OCI-LY3 (cell line): Measurements from ENCODE around the gene AOAH.
"Not testable (repeated sequence)": the region's sequence is repeated elsewhere in the genome, so short reads cannot be mapped to it uniquely, and the experiment has no call there.

Experiments used
- H2AFZ ChIP-seq: fragments of 200-600, 300-600 bp; shearing (Covaris generic); 2 replicates; pipeline ENCODE4 v1.6.0; 2014; ENCODE audit warnings: antibody characterized with exemption, low read depth, low read length
- H3K27ac ChIP-seq: fragments of 200-600, 300-600 bp; sonication (generic); 2 replicates; pipeline ENCODE4 v1.5.1; 2014; ENCODE audit warnings: mild to moderate bottlenecking, low read length, moderate library complexity, mixed read lengths
- H3K27me3 ChIP-seq: fragments of 200-600, 300-600 bp; sonication (generic); 2 replicates; pipeline ENCODE4 v1.6.1; 2014; ENCODE audit warnings: low read depth, low read length, mixed read lengths
- H3K36me3 ChIP-seq: fragments of 200-600, 300-600 bp; sonication (generic); replicated peaks from 2 replicates; pipeline ENCODE3; 2014; ENCODE audit warnings: low read depth, low read length, mixed read lengths
- H3K4me1 ChIP-seq: fragments of 300-600, 200-600 bp; sonication (generic); 2 replicates; pipeline ENCODE4 v1.6.1; 2014; ENCODE audit warnings: low read length, mixed read lengths
- H3K4me2 ChIP-seq: fragments of 200-600, 300-600 bp; sonication (generic); 2 replicates; pipeline ENCODE4 v1.6.1; 2014; ENCODE audit warnings: low read length, mixed read lengths
- H3K4me3 ChIP-seq: fragments of 300-600, 200-600 bp; sonication (generic); 2 replicates; pipeline ENCODE4 v1.5.1; 2014; ENCODE audit warnings: antibody characterized with exemption, mild to moderate bottlenecking, low read length, moderate library complexity
- H3K79me2 ChIP-seq: fragments of 300-600, 200-600 bp; shearing (Covaris generic); 2 replicates; pipeline ENCODE4 v1.6.1; 2014; ENCODE audit warnings: mild to moderate bottlenecking, low read length, mixed read lengths
- H3K9ac ChIP-seq: fragments of 300-600, 200-600 bp; shearing (Covaris generic); 2 replicates; pipeline ENCODE4 v1.6.0; 2014; ENCODE audit warnings: mild to moderate bottlenecking, low read length, moderate library complexity
- H3K9me3 ChIP-seq: fragments of 200-600, 300-600 bp; shearing (Covaris generic); 2 replicates; pipeline ENCODE4 v1.6.1; 2014; ENCODE audit warnings: low read length, mixed read lengths; ENCODE audit not compliant: insufficient read depth
- H4K20me1 ChIP-seq: fragments of 200-600, 300-600 bp; sonication (generic); 2 replicates; pipeline ENCODE4 v1.6.1; 2016; ENCODE audit warnings: low read length, mixed read lengths; ENCODE audit not compliant: insufficient read depth
- CTCF ChIP-seq: fragments of 200-600, 300-600 bp; sonication (generic); IDR thresholded peaks from 2 replicates; pipeline ENCODE4 v1.5.1; 2014; ENCODE audit warnings: antibody characterized with exemption, low read length, low read depth
- EZH2phosphoT487 ChIP-seq: fragments of 200-600 bp; shearing (Covaris generic); IDR thresholded peaks from 2 replicates; pipeline ENCODE4 v1.6.1; 2018; ENCODE audit warnings: antibody characterized with exemption, mixed run types, low read depth

AOAH gene

GRCh38 chr7:36472141-36472729 lies 252.1 kb downstream of the AOAH start:
- Histone ChIP-seq H3K4me1 (peaks cover 6% of the 10 kb centered on the region), H3K9me3 (no peaks in the 10 kb centered on the region), H3K36me3 (no peaks in the 10 kb centered on the region), H3K4me2 (no peak overlapping the region), H3K27me3 (no peaks in the 10 kb centered on the region), H3K27ac (no peak overlapping the region), H3K79me2 (no peaks in the 10 kb centered on the region), H3K9ac (no peak overlapping the region), H4K20me1 (no peaks in the 10 kb centered on the region), H2AFZ (no peak overlapping the region), H3K4me3 (no peak overlapping the region)
- TF ChIP-seq CTCF (no peak), EZH2phosphoT487 (no peak)

- Histone ChIP-seq H3K4me1 (peaks cover 5% of the 10 kb centered on the region), H3K36me3 (no peaks in the 10 kb centered on the region), H2AFZ (no peak overlapping the region), H3K79me2 (no peaks in the 10 kb centered on the region), H3K9ac (no peak overlapping the region), H3K27me3 (peaks cover 3% of the 10 kb centered on the region; the same call in 1 of the 2 replicates), H3K9me3 (no peaks in the 10 kb centered on the region), H3K4me2 (no peak overlapping the region), H4K20me1 (no peaks in the 10 kb centered on the region), H3K27ac (no peak overlapping the region), H3K4me3 (no peak overlapping the region)
- TF ChIP-seq EZH2phosphoT487 = no peak
- TF ChIP-seq CTCF = no peak
These were observed 255.1 kb downstream of the AOAH start for GRCh38 chr7:36469236-36469635.

GRCh38 chr7:36468370-36469101 lies 255.8 kb downstream of the AOAH start:
- Histone ChIP-seq H3K4me3 (no peak overlapping the region), H3K9ac (no peak overlapping the region), H2AFZ (no peak overlapping the region), H3K4me2 (no peak overlapping the region), H3K27ac (no peak overlapping the region), H3K27me3 (peaks cover 3% of the 10 kb centered on the region; the same call in 1 of the 2 replicates), H4K20me1 (no peaks in the 10 kb centered on the region), H3K36me3 (no peaks in the 10 kb centered on the region), H3K4me1 (no peaks in the 10 kb centered on the region), H3K79me2 (no peaks in the 10 kb centered on the region), H3K9me3 (no peaks in the 10 kb centered on the region)
- TF ChIP-seq EZH2phosphoT487 = no peak
- no peak for TF ChIP-seq CTCF

GRCh38 chr7:36466001-36466400 lies 258.3 kb downstream of the AOAH start:
- not testable (repeated sequence) for H3K4me1 ChIP-seq, H3K27me3 ChIP-seq, H3K4me3 ChIP-seq, H3K27ac ChIP-seq, H3K79me2 ChIP-seq, H4K20me1 ChIP-seq, H3K4me2 ChIP-seq, H2AFZ ChIP-seq, H3K9me3 ChIP-seq, H3K9ac ChIP-seq, H3K36me3 ChIP-seq
